GM18505 (cell line): ENCODE results near the gene CAMTA1.
"Not testable (repeated sequence)": the region's sequence is repeated elsewhere in the genome, so short reads cannot be mapped to it uniquely, and the experiment has no call there.

Experiments used
- ATAC-seq: cut with Tn5 transposase; IDR thresholded peaks from one replicate; pipeline ENCODE4 v1.9.1; 2021; ENCODE audit not compliant: unreplicated experiment
- POLR2A ChIP-seq: IDR thresholded peaks from 4 replicates; pipeline ENCODE4 v1.6.1; 2011; ENCODE audit warnings: borderline replicate concordance; ENCODE audit not compliant: insufficient read depth, insufficient read length; ENCODE audit errors: extremely low read depth

CAMTA1 gene

GRCh38 chr1:6909857-6910256 is 124.6 kb downstream of the CAMTA1 start:
- ATAC-seq: no peak
- TF ChIP-seq POLR2A: no peak

- no peak for ATAC-seq
- no peak for TF ChIP-seq POLR2A
Observed at GRCh38 chr1:6911021-6911941, 126.0 kb downstream of the CAMTA1 start.

- TF ChIP-seq POLR2A: no peak
- no peak for ATAC-seq
Observed at GRCh38 chr1:6911974-6912373, 126.7 kb downstream of the CAMTA1 start.

GRCh38 chr1:6912518-6912917 is 127.3 kb downstream of the CAMTA1 start:
- ATAC-seq: no peak
- no peak for TF ChIP-seq POLR2A

GRCh38 chr1:6913086-6913485 is 127.8 kb downstream of the CAMTA1 start:
- no peak for TF ChIP-seq POLR2A
- no peak for ATAC-seq

GRCh38 chr1:6914706-6915105 is 129.5 kb downstream of the CAMTA1 start:
- no peak for TF ChIP-seq POLR2A
- no peak for ATAC-seq

GRCh38 chr1:6915999-6916565 is 130.8 kb downstream of the CAMTA1 start:
- ATAC-seq: no peak
- TF ChIP-seq POLR2A: no peak

- no peak for TF ChIP-seq POLR2A
- ATAC-seq: no peak
Observed at GRCh38 chr1:6917067-6917466, 131.8 kb downstream of the CAMTA1 start.

GRCh38 chr1:6918186-6918924 is 133.1 kb downstream of the CAMTA1 start:
- no peak for ATAC-seq
- TF ChIP-seq POLR2A: no peak

- TF ChIP-seq POLR2A: no peak
- no peak for ATAC-seq
Observed at GRCh38 chr1:6918925-6919511, 133.8 kb downstream of the CAMTA1 start.

- ATAC-seq: not testable (repeated sequence)
Observed at GRCh38 chr1:6921506-6921905, 136.3 kb downstream of the CAMTA1 start.

- no peak for ATAC-seq
- no peak for TF ChIP-seq POLR2A
Observed at GRCh38 chr1:6922096-6922931, 137.1 kb downstream of the CAMTA1 start.
